WTC11 (cell line): ENCODE results near the gene MAP3K3. TPM values are rescaled to one million over a fixed set of nuclear protein-coding genes. Genes with fewer than 3 reads are reported as not detected.

Experiments used
- CDX4 ChIP-seq: fragments of 250-450 bp; sonication (Bioruptor Pico); IDR thresholded peaks from 2 replicates; pipeline ENCODE4 v1.9.0; 2021; ENCODE audit warnings: moderate library complexity, mild to moderate bottlenecking, inconsistent platforms, borderline replicate concordance
- E2F4 ChIP-seq: sonication (generic); formaldehyde crosslinking; IDR thresholded peaks from 2 replicates; pipeline ENCODE4 v1.8.1; 2022; ENCODE audit warnings: low read depth, mild to moderate bottlenecking, moderate library complexity, missing genetic modification reagents, borderline replicate concordance
- ETV6 ChIP-seq: sonication (generic); formaldehyde crosslinking; IDR thresholded peaks from 2 replicates; pipeline ENCODE4 v1.8.1; 2022; ENCODE audit warnings: mild to moderate bottlenecking, missing genetic modification reagents
- FOXJ3 ChIP-seq: sonication (generic); formaldehyde crosslinking; IDR thresholded peaks from 2 replicates; pipeline ENCODE4 v1.9.0; 2021; ENCODE audit warnings: missing genetic modification reagents, mild to moderate bottlenecking, borderline replicate concordance
- FOXP1 ChIP-seq: sonication (generic); formaldehyde crosslinking; IDR thresholded peaks from 2 replicates; pipeline ENCODE4 v1.8.0; 2022; ENCODE audit warnings: missing genetic modification reagents, mild to moderate bottlenecking, moderate library complexity, borderline replicate concordance
- GABPB1 ChIP-seq: sonication (generic); formaldehyde crosslinking; IDR thresholded peaks from 2 replicates; pipeline ENCODE4 v1.8.1; 2023; ENCODE audit warnings: mild to moderate bottlenecking, missing genetic modification reagents
- HMGXB4 ChIP-seq: sonication (generic); formaldehyde crosslinking; IDR thresholded peaks from 2 replicates; pipeline ENCODE4 v1.8.1; 2023; ENCODE audit warnings: mild to moderate bottlenecking, moderate library complexity, missing genetic modification reagents
- KAT7 ChIP-seq: sonication (generic); formaldehyde crosslinking; IDR thresholded peaks from 2 replicates; pipeline ENCODE4 v1.8.1; 2023; ENCODE audit warnings: missing genetic modification reagents, mild to moderate bottlenecking, borderline replicate concordance
- NFATC4 ChIP-seq: fragments of 250-450 bp; sonication (Bioruptor Pico); IDR thresholded peaks from 2 replicates; pipeline ENCODE4 v1.9.0; 2021; ENCODE audit warnings: mild to moderate bottlenecking
- NR1H2 ChIP-seq: sonication (generic); formaldehyde crosslinking; IDR thresholded peaks from 2 replicates; pipeline ENCODE4 v1.9.0; 2021; ENCODE audit warnings: mild to moderate bottlenecking, moderate library complexity, missing genetic modification reagents
- NR2C2 ChIP-seq: sonication (generic); formaldehyde crosslinking; IDR thresholded peaks from 2 replicates; pipeline ENCODE4 v1.8.0; 2022; ENCODE audit warnings: mild to moderate bottlenecking, missing genetic modification reagents
- PRRX2 ChIP-seq: fragments of 250-450 bp; sonication (Bioruptor Pico); IDR thresholded peaks from 2 replicates; pipeline ENCODE4 v1.8.0; 2021; ENCODE audit warnings: mild to moderate bottlenecking
- RELA ChIP-seq: sonication (generic); formaldehyde crosslinking; IDR thresholded peaks from 2 replicates; pipeline ENCODE4 v1.8.1; 2022; ENCODE audit warnings: missing genetic modification reagents, mild to moderate bottlenecking, borderline replicate concordance
- SMAD3 ChIP-seq: sonication (generic); formaldehyde crosslinking; IDR thresholded peaks from 2 replicates; pipeline ENCODE4 v1.8.0; 2022; ENCODE audit warnings: missing genetic modification reagents, mild to moderate bottlenecking, borderline replicate concordance
- SOX15 ChIP-seq: fragments of 250-450 bp; sonication (Bioruptor Pico); IDR thresholded peaks from 2 replicates; pipeline ENCODE4 v1.9.0; 2021; ENCODE audit warnings: mild to moderate bottlenecking
- ZNF232 ChIP-seq: sonication (generic); formaldehyde crosslinking; IDR thresholded peaks from 2 replicates; pipeline ENCODE4 v1.8.0; 2022; ENCODE audit warnings: mild to moderate bottlenecking, missing genetic modification reagents
- total RNA-seq: library from RNA; stranded (reverse); gene quantifications from 3 replicates; pipeline ENCODE4 v1.2.3, GENCODE V29; 2021
- TF ChIP-seq, protein P1 (sequence below): sonication (generic); formaldehyde crosslinking; IDR thresholded peaks from 2 replicates; pipeline ENCODE4 v1.8.1; 2023; ENCODE audit warnings: mild to moderate bottlenecking, missing genetic modification reagents, borderline replicate concordance
- TF ChIP-seq, protein P2 (sequence below): fragments of 250-450 bp; sonication (Bioruptor Pico); IDR thresholded peaks from 2 replicates; pipeline ENCODE4 v2.1.2; 2022; ENCODE audit warnings: mild to moderate bottlenecking, moderate library complexity
- TF ChIP-seq, protein P3 (sequence below): fragments of 250-450 bp; sonication (Bioruptor Pico); IDR thresholded peaks from 2 replicates; pipeline ENCODE4 v1.9.0; 2021; ENCODE audit warnings: mild to moderate bottlenecking
- TF ChIP-seq, protein P4 (sequence below): sonication (generic); formaldehyde crosslinking; IDR thresholded peaks from 2 replicates; pipeline ENCODE4 v1.8.0; 2023; ENCODE audit warnings: mild to moderate bottlenecking, missing genetic modification reagents
- TF ChIP-seq, protein P5 (sequence below): sonication (generic); formaldehyde crosslinking; IDR thresholded peaks from 2 replicates; pipeline ENCODE4 v1.8.0; 2022; ENCODE audit warnings: mild to moderate bottlenecking, missing genetic modification reagents

The MAP3K3 gene
- total RNA-seq, 1 experiment from 2014 or later: 25.7 TPM

DNA sequence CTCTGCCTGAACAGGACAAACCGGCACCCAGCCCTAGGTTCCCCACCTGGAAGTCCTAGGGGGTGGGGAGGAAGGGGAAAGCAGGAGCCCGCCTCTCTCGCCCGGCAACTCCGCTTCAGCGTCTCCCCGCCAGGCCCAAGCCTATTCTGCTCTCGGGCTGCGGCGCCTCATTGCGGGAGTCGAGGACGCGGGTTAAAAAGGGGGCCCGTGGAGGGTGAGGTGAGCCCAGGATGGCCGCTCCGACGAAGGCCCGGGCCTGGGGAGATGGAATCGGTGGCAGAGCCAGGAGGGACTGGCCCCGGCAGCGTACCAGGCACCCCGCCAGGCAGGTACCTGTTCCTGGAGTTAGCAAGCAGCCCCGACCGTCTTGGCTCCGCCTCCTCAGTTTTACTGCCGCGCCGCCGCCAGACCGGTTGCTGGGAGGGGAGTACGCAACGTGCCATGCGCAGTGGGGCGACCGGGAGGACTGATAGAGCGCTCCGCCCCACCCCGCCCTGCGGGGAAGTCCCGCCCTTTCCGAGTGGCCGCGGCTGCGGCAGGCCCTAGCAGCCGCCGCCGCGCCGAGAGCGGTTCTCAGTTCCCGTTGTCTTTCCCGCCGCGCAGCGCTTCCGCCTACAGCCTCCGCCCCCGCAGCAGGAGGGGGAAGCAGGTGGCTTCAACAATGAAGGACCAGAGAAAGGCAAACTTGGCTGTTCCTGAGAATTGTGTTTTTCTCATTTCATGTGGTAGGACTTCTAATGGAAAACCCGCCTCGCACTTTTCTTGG is 119.4 kb downstream of the MAP3K3 start, which contains the start of gene STRADA (continued):
- TF ChIP-seq RELA (no peak), FOXJ3 (CRISPR knock-in tag) (no peak), KAT7 (CRISPR knock-in tag) (0 out of 2 replicates have a peak, but pooled peaks have one; percentile 54), GABPB1 (CRISPR knock-in tag) (no peak), HMGXB4 (peak; percentile 84), SOX15 (CRISPR knock-in tag) (no peak), ETV6 (CRISPR knock-in tag) (peak; percentile 93), CDX4 (CRISPR knock-in tag) (no peak), E2F4 (CRISPR knock-in tag) (peak; percentile 63; the same call in 1 of the 2 replicates), ZNF232 (peak; percentile 92), PRRX2 (no peak; the same call in 1 of the 2 replicates), NFATC4 (CRISPR knock-in tag) (no peak), FOXP1 (CRISPR knock-in tag) (peak; percentile 77), NR1H2 (CRISPR knock-in tag) (no peak), SMAD3 (CRISPR knock-in tag) (no peak), NR2C2 (CRISPR knock-in tag) (no peak)
- TF ChIP-seq, protein P1, sequence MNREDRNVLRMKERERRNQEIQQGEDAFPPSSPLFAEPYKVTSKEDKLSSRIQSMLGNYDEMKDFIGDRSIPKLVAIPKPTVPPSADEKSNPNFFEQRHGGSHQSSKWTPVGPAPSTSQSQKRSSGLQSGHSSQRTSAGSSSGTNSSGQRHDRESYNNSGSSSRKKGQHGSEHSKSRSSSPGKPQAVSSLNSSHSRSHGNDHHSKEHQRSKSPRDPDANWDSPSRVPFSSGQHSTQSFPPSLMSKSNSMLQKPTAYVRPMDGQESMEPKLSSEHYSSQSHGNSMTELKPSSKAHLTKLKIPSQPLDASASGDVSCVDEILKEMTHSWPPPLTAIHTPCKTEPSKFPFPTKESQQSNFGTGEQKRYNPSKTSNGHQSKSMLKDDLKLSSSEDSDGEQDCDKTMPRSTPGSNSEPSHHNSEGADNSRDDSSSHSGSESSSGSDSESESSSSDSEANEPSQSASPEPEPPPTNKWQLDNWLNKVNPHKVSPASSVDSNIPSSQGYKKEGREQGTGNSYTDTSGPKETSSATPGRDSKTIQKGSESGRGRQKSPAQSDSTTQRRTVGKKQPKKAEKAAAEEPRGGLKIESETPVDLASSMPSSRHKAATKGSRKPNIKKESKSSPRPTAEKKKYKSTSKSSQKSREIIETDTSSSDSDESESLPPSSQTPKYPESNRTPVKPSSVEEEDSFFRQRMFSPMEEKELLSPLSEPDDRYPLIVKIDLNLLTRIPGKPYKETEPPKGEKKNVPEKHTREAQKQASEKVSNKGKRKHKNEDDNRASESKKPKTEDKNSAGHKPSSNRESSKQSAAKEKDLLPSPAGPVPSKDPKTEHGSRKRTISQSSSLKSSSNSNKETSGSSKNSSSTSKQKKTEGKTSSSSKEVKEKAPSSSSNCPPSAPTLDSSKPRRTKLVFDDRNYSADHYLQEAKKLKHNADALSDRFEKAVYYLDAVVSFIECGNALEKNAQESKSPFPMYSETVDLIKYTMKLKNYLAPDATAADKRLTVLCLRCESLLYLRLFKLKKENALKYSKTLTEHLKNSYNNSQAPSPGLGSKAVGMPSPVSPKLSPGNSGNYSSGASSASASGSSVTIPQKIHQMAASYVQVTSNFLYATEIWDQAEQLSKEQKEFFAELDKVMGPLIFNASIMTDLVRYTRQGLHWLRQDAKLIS (CRISPR knock-in tag): peak; percentile 84; the same call in 1 of the 2 replicates
- TF ChIP-seq, protein P2, sequence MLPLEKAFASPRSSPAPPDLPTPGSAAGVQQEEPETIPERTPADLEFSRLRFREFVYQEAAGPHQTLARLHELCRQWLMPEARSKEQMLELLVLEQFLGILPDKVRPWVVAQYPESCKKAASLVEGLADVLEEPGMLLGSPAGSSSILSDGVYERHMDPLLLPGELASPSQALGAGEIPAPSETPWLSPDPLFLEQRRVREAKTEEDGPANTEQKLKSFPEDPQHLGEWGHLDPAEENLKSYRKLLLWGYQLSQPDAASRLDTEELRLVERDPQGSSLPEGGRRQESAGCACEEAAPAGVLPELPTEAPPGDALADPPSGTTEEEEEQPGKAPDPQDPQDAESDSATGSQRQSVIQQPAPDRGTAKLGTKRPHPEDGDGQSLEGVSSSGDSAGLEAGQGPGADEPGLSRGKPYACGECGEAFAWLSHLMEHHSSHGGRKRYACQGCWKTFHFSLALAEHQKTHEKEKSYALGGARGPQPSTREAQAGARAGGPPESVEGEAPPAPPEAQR: no peak
- TF ChIP-seq, protein P3, sequence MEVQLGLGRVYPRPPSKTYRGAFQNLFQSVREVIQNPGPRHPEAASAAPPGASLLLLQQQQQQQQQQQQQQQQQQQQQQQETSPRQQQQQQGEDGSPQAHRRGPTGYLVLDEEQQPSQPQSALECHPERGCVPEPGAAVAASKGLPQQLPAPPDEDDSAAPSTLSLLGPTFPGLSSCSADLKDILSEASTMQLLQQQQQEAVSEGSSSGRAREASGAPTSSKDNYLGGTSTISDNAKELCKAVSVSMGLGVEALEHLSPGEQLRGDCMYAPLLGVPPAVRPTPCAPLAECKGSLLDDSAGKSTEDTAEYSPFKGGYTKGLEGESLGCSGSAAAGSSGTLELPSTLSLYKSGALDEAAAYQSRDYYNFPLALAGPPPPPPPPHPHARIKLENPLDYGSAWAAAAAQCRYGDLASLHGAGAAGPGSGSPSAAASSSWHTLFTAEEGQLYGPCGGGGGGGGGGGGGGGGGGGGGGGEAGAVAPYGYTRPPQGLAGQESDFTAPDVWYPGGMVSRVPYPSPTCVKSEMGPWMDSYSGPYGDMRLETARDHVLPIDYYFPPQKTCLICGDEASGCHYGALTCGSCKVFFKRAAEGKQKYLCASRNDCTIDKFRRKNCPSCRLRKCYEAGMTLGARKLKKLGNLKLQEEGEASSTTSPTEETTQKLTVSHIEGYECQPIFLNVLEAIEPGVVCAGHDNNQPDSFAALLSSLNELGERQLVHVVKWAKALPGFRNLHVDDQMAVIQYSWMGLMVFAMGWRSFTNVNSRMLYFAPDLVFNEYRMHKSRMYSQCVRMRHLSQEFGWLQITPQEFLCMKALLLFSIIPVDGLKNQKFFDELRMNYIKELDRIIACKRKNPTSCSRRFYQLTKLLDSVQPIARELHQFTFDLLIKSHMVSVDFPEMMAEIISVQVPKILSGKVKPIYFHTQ (CRISPR knock-in tag): no peak
- TF ChIP-seq, protein P4, sequence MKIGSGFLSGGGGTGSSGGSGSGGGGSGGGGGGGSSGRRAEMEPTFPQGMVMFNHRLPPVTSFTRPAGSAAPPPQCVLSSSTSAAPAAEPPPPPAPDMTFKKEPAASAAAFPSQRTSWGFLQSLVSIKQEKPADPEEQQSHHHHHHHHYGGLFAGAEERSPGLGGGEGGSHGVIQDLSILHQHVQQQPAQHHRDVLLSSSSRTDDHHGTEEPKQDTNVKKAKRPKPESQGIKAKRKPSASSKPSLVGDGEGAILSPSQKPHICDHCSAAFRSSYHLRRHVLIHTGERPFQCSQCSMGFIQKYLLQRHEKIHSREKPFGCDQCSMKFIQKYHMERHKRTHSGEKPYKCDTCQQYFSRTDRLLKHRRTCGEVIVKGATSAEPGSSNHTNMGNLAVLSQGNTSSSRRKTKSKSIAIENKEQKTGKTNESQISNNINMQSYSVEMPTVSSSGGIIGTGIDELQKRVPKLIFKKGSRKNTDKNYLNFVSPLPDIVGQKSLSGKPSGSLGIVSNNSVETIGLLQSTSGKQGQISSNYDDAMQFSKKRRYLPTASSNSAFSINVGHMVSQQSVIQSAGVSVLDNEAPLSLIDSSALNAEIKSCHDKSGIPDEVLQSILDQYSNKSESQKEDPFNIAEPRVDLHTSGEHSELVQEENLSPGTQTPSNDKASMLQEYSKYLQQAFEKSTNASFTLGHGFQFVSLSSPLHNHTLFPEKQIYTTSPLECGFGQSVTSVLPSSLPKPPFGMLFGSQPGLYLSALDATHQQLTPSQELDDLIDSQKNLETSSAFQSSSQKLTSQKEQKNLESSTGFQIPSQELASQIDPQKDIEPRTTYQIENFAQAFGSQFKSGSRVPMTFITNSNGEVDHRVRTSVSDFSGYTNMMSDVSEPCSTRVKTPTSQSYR: 0 out of 2 replicates have a peak, but pooled peaks have one; percentile 31
- TF ChIP-seq, protein P5, sequence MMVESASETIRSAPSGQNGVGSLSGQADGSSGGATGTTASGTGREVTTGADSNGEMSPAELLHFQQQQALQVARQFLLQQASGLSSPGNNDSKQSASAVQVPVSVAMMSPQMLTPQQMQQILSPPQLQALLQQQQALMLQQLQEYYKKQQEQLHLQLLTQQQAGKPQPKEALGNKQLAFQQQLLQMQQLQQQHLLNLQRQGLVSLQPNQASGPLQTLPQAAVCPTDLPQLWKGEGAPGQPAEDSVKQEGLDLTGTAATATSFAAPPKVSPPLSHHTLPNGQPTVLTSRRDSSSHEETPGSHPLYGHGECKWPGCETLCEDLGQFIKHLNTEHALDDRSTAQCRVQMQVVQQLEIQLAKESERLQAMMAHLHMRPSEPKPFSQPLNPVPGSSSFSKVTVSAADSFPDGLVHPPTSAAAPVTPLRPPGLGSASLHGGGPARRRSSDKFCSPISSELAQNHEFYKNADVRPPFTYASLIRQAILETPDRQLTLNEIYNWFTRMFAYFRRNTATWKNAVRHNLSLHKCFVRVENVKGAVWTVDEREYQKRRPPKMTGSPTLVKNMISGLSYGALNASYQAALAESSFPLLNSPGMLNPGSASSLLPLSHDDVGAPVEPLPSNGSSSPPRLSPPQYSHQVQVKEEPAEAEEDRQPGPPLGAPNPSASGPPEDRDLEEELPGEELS: peak; percentile 72; the same call in 1 of the 2 replicates
